HUES48 (cell line): Measurements from ENCODE around the gene UBL4A.
"Not testable (repeated sequence)": the region's sequence is repeated elsewhere in the genome, so short reads cannot be mapped to it uniquely, and the experiment has no call there.

ENCODE experiments used
- H3K27ac ChIP-seq: one replicate; pipeline ENCODE4 v1.7.0; 2013; ENCODE audit warnings: low read depth, low read length, inconsistent platforms
- H3K27me3 ChIP-seq: 2 replicates; pipeline ENCODE4 v1.6.1; 2013; ENCODE audit warnings: mild to moderate bottlenecking, low read length; ENCODE audit not compliant: control insufficient read depth, insufficient read depth
- H3K36me3 ChIP-seq: 2 replicates; pipeline ENCODE4 v1.6.1; 2013; ENCODE audit warnings: low read length; ENCODE audit not compliant: control insufficient read depth, insufficient read depth
- H3K4me1 ChIP-seq: 2 replicates; pipeline ENCODE4 v1.6.1; 2013; ENCODE audit warnings: mild to moderate bottlenecking, low read length; ENCODE audit not compliant: control insufficient read depth, insufficient read depth
- H3K4me3 ChIP-seq: 2 replicates; pipeline ENCODE4 v1.5.1; 2013; ENCODE audit warnings: mild to moderate bottlenecking, low read depth, low read length
- H3K9ac ChIP-seq: 2 replicates; pipeline ENCODE4 v1.6.1; 2013; ENCODE audit warnings: mild to moderate bottlenecking, low read depth, low read length, moderate library complexity
- H3K9me3 ChIP-seq: 2 replicates; pipeline ENCODE4 v1.6.1; 2013; ENCODE audit warnings: low read length; ENCODE audit not compliant: control insufficient read depth, insufficient read depth

The UBL4A gene

DNA sequence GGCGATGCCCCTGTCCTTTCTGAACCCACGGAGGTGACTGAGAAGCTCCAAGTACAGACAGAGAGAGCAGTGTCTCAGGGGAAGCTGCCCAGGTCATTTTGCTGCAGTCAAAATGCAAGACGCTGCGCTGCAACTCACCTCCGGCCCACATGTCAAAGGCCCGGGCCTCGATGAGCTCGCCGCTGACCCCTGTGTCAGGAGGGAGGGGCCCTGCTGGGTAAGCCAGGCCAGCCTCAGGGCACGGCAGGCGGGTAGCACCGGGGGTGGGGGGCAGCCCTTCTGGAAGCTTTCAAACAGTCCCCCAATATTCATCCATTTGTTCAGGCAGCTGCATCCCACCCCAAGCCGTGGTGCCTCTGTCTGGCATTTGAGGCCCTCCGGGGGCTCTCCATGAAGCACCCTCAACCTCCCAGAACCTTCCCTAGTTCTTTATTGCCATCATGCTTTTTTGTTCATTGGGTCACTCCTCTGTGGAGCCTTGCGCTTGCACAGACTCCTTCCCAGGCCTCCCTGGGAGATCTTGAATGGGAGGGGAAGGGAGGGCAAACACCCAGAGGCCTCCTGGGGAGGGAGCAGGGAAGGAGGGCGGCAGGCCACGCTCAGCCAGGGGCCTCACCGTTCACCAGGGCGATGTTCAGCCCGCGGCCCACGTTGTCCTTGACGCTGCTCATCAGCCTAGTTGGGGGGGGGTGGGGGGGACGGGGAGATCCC is 21.4 kb upstream of the UBL4A start:
- Histone ChIP-seq H3K4me1 (no peaks in the 10 kb centered on the region), H3K9ac (no peak overlapping the region), H3K27me3 (no peaks in the 10 kb centered on the region), H3K9me3 (peaks cover 40% of the 10 kb centered on the region; the same call in 1 of the 2 replicates), H3K27ac (no peak overlapping the region), H3K4me3 (no peak overlapping the region), H3K36me3 (peaks cover 19% of the 10 kb centered on the region)

DNA sequence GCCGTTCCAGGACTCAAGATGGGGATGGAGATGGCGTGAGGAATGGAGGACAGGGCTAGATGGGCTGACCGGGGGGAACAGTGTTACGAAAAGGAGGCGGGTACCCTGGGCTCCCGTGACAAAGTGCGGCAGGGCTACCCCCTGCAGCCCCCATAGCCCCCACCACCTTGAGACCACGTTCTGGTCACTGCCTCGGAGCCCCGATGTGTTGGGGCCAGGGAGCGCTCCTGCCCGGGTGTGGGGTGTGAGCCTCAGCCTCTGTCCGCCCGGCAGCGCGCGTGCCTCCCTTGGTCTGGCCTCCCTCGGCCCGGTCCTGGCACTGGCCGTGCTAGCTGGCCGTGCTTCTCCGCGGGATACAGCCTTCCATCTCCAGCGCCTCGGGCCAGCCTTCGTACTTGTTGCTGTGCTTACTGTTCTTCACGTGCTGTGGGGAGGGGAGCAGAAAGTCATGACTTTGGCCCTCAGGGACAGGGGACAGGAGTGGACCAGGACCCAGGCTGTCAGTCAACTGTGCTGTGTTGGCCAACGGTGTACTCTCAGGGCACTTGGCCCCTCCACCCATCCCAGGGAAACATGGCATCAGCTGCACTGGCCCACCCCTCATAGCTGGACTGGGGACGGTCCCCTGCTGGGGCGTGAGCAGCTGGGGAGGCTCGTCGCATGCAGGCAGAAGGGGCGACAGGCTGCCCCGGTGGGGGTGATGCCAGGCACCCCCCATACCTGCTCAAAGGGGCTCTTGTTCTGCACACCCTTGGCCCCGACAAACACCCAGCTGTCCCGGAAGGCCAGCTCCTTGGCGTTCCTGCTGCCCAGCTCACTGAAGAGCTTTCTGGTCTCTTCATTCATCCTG is 20.3 kb upstream of the UBL4A start:
- Histone ChIP-seq H3K27ac (no peak overlapping the region), H3K4me3 (no peak overlapping the region), H3K9me3 (peaks cover 39% of the 10 kb centered on the region; the same call in 1 of the 2 replicates), H3K36me3 (peaks cover 19% of the 10 kb centered on the region), H3K9ac (no peak overlapping the region), H3K27me3 (no peaks in the 10 kb centered on the region), H3K4me1 (no peaks in the 10 kb centered on the region)

DNA sequence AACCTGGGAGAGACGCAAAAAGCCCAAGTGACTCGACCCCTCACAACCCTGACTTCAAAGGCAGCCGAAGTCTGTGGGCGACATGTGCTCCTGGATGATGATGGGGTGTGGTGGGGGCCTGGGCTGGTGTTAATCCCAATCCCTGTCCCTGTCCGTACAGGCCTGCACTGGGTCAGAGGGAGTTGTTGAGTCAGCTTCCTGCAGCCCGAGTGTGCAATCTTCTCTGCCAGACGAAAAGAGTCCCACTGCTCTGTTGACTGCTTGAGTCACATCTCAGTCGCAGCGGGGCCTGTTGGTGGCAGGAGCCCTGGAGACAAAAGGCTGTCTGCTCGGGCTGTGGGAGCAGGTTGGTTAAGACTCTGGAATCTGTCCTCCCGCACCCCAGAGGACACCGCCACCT is 19.3 kb upstream of the UBL4A start:
- H3K4me3 ChIP-seq, result no peak overlapping the region
- H3K4me1 ChIP-seq, result no peaks in the 10 kb centered on the region
- peaks cover 32% of the 10 kb centered on the region; the same call in 1 of the 2 replicates for H3K9me3 ChIP-seq
- peaks cover 19% of the 10 kb centered on the region for H3K36me3 ChIP-seq
- H3K27me3 ChIP-seq, result no peaks in the 10 kb centered on the region
- no peak overlapping the region for H3K27ac ChIP-seq
- no peak overlapping the region for H3K9ac ChIP-seq

DNA sequence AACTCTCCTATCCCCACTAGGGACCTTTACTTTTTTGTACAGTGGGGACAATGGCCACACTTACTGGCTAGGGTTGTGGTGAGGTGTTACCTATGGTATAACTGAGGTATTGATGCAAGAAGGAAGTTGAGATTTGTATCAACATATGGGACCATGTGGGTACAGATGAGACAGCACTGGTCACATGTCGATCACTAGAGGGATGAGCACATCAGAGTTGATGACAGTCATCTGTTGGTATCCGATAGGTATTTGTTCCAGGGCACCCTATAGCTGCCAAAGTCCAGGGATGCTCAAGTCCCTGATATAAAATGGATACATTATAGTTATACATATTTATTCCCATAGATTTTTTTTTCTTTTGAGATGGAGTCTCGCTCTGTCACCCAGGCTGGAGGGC is 16.6 kb upstream of the UBL4A start:
- H3K27ac ChIP-seq, result no peak overlapping the region
- H3K4me1 ChIP-seq, result no peaks in the 10 kb centered on the region
- H3K4me3 ChIP-seq, result no peak overlapping the region; the same call in 1 of the 2 replicates
- H3K36me3 ChIP-seq, result peaks cover 10% of the 10 kb centered on the region
- H3K9ac ChIP-seq, result no peak overlapping the region
- H3K9me3 ChIP-seq, result peaks cover 22% of the 10 kb centered on the region
- no peaks in the 10 kb centered on the region for H3K27me3 ChIP-seq

DNA sequence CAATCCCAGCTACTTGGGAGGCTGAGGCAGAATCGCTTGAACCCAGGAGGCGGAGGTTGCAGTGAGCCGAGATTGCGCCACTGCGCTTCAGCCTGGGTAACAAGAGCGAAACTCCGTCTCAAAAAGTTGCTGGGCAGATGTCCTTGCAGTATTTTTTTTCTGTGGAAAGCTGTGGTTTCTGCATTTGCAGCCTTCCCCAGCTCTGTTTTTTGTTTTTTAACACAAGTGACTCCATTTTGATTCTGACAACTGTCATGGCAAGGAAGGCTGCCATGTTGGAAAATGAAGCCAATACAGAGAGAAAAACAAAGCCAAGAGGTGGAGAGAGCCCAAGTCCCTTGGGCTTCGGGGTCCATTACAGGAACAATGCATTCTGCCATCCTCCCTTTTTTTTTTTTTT is 15.7 kb upstream of the UBL4A start:
- peaks cover 5% of the 10 kb centered on the region; the same call in 1 of the 2 replicates for H3K36me3 ChIP-seq
- peaks cover 22% of the 10 kb centered on the region for H3K9me3 ChIP-seq
- no peaks in the 10 kb centered on the region for H3K4me1 ChIP-seq
- no peak overlapping the region for H3K4me3 ChIP-seq
- H3K9ac ChIP-seq, result no peak overlapping the region
- H3K27ac ChIP-seq, result no peak overlapping the region
- H3K27me3 ChIP-seq, result no peaks in the 10 kb centered on the region

DNA sequence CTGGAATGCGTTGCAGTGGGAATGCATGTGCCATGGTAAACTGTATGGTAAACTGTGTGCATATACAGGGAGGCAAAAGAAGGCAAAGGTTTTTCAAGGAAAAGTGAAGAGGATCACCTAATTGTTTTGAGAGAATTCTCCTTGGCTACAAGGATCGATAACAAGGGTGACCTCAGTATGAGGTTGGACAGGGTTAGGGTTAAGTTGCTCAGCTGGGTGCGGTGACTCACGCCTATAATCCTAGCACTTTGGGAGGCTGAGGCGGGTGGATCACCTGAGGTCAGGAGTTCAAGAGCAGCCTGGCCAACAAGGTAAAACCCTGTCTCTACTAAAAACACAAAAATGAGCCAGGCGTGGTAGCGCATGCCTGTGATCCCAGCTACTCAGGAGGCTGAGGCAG is 15.0 kb upstream of the UBL4A start:
- H3K9ac ChIP-seq, H3K27ac ChIP-seq: not testable (repeated sequence)

DNA sequence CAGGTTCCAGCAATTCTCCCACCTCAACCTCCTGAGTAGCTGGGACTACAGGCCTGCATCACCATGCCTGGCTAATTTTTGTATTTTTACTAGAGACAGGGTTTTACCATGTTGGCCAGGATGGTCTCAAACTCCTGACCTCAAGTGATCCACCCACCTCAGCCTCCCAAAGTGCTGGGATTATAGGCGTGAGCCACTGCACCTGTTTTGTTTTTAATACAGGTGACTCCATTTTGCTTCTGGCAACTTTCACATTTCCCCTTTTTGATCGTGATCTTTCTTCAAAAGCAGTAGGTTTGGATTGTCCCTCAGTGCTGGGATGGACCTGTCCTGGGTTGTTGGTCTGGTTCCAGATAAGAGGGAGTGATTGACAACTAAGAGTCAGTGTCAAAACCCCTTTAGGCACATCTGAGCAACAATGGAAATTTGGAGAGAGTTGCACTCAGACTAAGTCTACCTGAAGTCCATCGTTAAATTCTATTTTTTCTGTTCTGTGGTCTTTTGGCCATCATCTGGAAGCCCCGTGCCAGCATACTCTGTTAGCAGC is 10.2 kb upstream of the UBL4A start:
- not testable (repeated sequence) for H3K9me3 ChIP-seq, H3K27me3 ChIP-seq, H3K36me3 ChIP-seq, H3K9ac ChIP-seq, H3K4me3 ChIP-seq, H3K27ac ChIP-seq, H3K4me1 ChIP-seq

More for the DNA sequence above, 15.0 kb upstream of the UBL4A start:
- H3K27me3 ChIP-seq, H3K4me3 ChIP-seq, H3K4me1 ChIP-seq, H3K36me3 ChIP-seq: not testable (repeated sequence)
- H3K9me3 ChIP-seq, result peaks cover 18% of the 10 kb centered on the region

DNA sequence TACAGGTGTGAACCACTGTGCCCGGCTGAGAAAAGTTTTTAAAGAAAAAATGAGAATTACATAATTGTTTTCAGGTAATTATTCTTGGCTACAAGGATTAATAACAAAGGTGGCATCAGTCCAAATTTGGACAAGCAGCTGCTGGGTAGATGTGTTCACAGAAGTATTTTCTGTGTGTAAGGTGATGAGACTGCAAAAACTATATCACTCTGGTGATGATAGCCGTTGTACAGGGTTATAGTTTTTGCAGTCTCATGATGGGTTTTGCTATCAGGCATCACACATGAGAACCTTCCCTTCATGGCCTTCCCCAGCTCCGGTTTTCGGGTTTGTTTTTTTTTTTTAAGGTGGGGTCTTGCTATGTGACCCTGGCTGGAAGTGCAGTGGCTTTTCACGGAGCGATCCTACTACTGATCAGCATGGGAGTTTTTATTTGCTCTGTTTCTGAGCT is 9.1 kb upstream of the UBL4A start:
- Histone ChIP-seq H3K27me3 (no peaks in the 10 kb centered on the region), H3K36me3 (no peaks in the 10 kb centered on the region), H3K27ac (no peak overlapping the region), H3K4me3 (no peak overlapping the region), H3K9ac (no peak overlapping the region), H3K9me3 (peaks cover 6% of the 10 kb centered on the region), H3K4me1 (no peaks in the 10 kb centered on the region)

DNA sequence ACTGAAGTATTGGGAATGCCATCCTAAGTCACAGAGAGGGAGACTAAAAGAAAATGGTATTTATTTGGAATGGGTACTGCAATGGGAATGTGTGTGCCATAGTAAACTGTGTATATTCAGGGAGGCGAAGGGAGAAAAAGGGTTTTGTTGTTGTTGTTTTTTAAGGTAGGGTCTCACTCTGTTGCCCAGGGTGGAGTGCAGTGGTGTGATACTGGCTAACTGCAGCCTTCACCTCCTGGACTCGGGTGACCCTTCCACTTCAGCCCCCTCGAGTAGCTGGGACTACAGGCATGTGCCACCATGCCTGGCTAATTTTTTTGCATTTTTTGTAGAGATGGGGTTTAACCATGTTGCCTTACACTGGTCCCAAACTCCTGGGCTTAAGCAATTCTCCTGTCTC is 8.3 kb upstream of the UBL4A start:
- Histone ChIP-seq H3K9ac (no peak overlapping the region), H3K27ac (no peak overlapping the region), H3K36me3 (no peaks in the 10 kb centered on the region), H3K4me3 (no peak overlapping the region), H3K4me1 (no peaks in the 10 kb centered on the region), H3K27me3 (no peaks in the 10 kb centered on the region), H3K9me3 (peaks cover 6% of the 10 kb centered on the region)

DNA sequence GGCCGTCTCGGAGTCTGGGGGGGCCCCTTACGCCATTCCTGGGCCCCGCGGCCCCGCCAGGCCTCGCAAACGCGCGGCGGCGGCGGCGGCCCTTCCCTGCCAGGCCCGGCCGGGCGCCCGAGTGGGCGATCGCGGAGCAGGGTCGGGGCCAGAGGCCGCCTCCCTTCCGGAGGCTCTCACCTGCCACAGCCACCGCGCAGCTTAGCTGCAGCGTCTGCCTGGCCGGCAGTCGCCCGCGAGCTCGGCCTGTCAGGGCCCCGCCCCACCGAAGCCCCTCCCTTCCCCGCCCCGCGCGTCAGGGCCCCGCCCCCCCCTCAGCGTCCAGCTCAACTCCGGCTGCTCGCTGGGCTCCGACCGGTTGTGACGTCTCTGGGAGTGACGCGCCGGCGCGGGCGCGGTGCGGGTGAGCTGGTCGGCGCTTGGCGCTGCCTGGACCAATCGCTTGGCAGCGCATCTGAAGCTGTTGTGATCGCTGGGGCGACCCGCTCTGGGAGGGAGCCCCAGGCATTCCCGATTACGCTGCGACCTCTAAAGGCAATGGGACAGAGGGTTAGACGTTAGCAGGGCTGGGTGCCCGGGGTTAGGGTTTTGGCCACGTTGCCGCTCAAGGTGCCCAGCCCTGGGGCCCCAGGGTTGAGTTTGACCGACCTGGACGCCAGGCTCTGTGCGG is 4.1 kb upstream of the UBL4A start, which contains the start of gene SLC10A3:
Gene SLC10A3 (minus strand): TSS at position 216 of the 670 bp plus-strand sequence. CDS start 1,689 bp downstream, outside the sequence.
- Histone ChIP-seq H3K36me3 (no peaks in the 10 kb centered on the region; the same call in 1 of the 2 replicates), H3K9ac (peak within 1 kb of the TSS; percentile 53; the same call in 1 of the 2 replicates), H3K9me3 (peaks cover 20% of the 10 kb centered on the region), H3K4me3 (peak within 1 kb of the TSS; percentile 65), H3K27me3 (no peaks in the 10 kb centered on the region), H3K4me1 (no peaks in the 10 kb centered on the region), H3K27ac (peak within 1 kb of the TSS; percentile 94)
